ENCODE data around the gene CDK11A.

- TF ChIP-seq EZH2 (IDR thresholded peaks at IDR 0.05; ENCODE audit: insufficient read depth, poor library complexity, severe bottlenecking) (no peak), EZH2phosphoT487 (IDR thresholded peaks at IDR 0.05; ENCODE audit: insufficient read depth, low read depth) (no peak)
These were observed 52.6 kb downstream of the CDK11A start for GRCh38 chr1:1671365-1672119.
